LNCaP clone FGC (cell line): ENCODE measurements around the gene TMEM61.
A peak's percentile ranks its signal among the peaks of the same experiment; 100 is the strongest.

Source experiments
- DNase-seq: peaks from one replicate; pipeline ENCODE4 v3.0.0-alpha.2; 2011; ENCODE audit warnings: low read depth
- H3K4me3 ChIP-seq: 2 replicates; pipeline ENCODE4 v1.5.1; 2011; ENCODE audit warnings: mild to moderate bottlenecking, low read depth, low read length, control low read depth
- TF ChIP-seq, protein P1 (sequence below): IDR thresholded peaks from 2 replicates; pipeline ENCODE4 v1.5.1; 2012; ENCODE audit warnings: mild to moderate bottlenecking; ENCODE audit not compliant: control insufficient read depth, insufficient read depth; ENCODE audit errors: extremely low read depth

The TMEM61 gene

DNA sequence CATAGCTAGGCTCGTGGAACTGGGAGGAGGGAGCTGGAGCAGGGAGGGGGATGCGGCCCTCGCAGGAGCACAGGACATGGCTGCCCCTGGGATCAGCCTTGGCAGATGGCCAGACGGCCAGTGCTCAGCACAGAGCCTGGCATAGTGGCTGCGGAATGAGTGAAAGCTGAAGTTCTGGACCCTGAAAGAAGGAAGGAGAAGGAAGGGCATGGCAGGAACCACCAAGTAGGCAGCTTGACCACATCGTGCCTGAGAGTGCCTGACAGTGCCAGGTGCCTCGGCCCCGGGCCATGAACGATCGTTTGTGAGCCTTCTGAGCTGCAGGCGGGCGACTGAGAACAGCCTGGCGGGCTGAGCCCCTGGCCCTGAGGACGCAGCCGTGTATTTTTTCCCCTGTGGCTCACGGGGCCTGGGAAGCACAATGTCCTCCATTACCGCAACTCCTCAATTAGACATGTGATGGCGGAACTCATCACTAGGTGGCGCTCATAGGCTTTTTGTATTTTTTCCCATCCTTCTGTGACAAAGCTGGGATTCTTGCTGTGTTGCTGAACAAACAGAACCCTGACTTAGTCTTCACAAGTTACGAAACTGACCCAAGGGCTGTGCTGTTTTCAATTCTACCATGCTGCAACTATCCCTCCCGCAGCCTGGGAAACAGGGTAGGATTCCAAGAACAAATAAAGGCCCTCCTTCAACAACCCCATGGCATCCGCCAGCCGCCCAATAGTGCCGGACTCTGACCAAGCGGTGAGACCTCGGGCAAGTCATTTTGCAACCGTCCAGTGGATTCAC, 29.9 kb upstream of the TMEM61 start:
- TF ChIP-seq, protein P1, sequence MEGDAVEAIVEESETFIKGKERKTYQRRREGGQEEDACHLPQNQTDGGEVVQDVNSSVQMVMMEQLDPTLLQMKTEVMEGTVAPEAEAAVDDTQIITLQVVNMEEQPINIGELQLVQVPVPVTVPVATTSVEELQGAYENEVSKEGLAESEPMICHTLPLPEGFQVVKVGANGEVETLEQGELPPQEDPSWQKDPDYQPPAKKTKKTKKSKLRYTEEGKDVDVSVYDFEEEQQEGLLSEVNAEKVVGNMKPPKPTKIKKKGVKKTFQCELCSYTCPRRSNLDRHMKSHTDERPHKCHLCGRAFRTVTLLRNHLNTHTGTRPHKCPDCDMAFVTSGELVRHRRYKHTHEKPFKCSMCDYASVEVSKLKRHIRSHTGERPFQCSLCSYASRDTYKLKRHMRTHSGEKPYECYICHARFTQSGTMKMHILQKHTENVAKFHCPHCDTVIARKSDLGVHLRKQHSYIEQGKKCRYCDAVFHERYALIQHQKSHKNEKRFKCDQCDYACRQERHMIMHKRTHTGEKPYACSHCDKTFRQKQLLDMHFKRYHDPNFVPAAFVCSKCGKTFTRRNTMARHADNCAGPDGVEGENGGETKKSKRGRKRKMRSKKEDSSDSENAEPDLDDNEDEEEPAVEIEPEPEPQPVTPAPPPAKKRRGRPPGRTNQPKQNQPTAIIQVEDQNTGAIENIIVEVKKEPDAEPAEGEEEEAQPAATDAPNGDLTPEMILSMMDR = peak; percentile 71
- peak; percentile 44 for DNase-seq
- H3K4me3 ChIP-seq = no peak overlapping the region

DNA sequence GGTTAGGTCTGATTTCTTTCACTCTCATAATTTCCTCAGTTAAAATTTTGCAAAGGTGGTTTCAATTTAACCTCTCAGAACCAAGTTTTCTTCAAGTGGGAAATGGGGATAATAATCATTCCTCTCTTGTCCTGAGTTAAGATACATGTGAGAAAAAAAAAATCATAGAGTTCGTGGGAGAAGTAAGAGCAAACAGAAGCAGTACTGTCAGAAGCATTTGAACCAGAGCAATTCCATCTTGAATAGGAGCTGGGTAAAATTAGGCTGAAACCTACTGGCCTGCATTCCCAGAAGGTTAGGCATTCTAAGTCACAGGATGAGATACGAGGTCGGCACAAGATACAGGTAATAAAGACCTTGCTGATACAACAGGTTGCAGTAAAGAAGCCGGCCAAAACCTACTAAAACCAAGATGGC, 28.6 kb upstream of the TMEM61 start:
- DNase-seq = no peak
- H3K4me3 ChIP-seq = no peak overlapping the region
- TF ChIP-seq, protein P1 = no peak

DNA sequence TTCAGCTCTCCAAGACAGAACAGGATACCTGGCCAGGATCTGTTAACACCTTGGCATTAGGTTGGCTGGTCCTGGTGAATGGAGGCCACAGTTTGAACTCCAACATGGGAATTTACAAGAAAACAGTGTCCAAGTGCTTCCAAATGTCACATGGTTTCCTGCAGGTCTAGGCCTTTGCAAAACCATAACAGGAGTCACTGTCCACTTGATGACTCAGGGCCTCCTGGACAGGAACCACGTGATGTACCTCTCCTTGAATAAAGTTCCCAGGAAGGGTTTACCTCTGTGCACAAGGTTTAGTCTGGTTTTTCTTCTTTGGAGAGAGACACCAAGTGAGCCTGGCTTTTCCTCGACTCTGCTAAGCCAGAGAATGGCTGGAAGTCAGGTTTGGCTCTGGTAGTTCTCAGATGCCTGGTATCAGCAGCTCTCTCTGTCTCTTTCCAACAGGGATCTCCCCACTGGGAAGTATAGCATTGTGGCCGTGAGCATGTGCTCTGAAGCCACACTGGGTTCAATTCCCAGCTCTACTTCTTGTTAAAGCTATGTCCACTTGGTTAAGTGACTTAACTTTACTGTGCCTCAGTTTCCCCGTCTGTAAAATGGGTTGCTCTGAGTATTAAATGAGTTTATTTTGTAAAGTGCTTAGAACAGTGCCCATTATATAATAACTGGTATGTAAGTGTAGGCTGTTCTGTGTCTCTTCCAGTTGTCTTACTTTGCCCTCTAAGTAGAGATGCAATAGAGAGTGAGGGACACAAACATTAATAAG, 27.3 kb upstream of the TMEM61 start:
- H3K4me3 ChIP-seq = no peak overlapping the region
- TF ChIP-seq, protein P1 = no peak
- DNase-seq = no peak

DNA sequence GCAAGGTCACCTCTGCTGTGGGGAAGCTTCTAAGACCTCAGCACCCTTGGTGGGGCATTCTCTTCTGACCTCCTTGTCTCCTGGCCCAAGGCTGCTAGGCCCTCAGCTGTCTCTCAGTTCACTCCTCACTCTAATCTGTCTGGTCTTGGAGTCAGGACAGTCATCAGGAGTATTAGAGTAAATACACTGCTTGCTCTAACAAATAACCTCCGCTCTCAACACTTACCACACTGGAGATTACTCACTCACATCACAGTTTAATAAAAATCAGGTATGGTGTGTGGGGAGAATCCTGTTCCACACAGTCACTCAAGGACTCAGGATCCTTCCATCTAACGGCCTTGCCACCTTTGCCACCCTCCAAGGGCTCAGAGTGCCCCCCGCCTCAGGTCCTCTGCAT, 26.6 kb upstream of the TMEM61 start:
- TF ChIP-seq, protein P1 = no peak
- no peak for DNase-seq
- no peak overlapping the region for H3K4me3 ChIP-seq

DNA sequence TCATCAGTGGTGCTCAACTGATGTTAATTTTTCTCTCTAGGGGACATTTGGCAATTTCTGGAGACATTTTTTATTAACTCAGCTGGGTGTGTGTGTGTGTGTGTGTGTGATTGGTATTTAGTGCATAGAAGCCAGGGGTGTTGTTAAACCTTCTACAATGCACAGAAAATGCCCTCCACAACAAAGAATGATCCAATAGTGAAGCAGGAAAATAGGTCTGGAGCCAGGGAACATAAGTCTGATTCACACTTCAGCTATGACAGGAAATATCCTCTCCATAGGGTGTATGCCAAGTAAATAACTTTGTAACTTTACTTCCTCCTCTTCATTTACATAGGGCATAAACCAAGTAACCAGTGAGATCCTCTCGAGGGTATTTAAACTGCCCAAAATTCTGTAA, 25.1 kb upstream of the TMEM61 start:
- no peak for DNase-seq
- TF ChIP-seq, protein P1 = no peak
- H3K4me3 ChIP-seq = no peak overlapping the region

DNA sequence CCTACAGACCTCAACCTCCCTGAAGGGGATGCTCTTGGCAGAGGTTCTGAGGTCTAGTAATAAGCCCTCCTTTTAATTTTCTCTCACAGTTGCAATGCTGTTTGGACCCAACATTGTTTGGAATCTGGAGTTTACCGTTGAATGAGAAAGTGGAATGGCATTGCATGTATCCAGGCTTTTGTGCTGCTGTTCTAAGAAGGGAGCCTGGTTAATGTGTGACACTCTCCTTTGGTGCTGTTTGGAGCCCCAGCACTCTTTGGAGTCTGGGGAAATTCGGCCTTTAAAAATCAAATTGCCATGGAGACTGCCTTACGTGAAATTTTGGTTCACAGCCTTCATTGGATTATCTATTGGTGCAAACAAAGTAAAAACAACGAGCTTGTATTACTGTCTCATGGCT, 23.7 kb upstream of the TMEM61 start:
- H3K4me3 ChIP-seq = no peak overlapping the region
- TF ChIP-seq, protein P1 = no peak
- no peak for DNase-seq
